Heart right ventricle (tissue), 16 donors: Measurements from ENCODE around the gene TARS2. TPM values are rescaled to one million over a fixed set of nuclear protein-coding genes. Genes with fewer than 3 reads are reported as not detected.

Experiments
- ATAC-seq, 8 donors: fragments of 200-7000 bp; cut with Tn5 transposase; one replicate each; pipeline ENCODE4 v1.9.1; 2020; ENCODE audit warnings: mild to moderate bottlenecking in 8 of 8, moderate library complexity in 8 of 8, moderate number of reproducible peaks in 1 of 8
- DNase-seq, 2 donors: peaks; one replicate each; pipeline ENCODE4 v3.0.0-alpha.2; 2020
- H3K27ac ChIP-seq, 10 donors: fragments of 200-600 bp; sonication (generic) in 2 of 10; one replicate each; pipeline versions ENCODE4 v1.5.0 to v1.8.0; 2020 to 2022; ENCODE audit warnings: mild to moderate bottlenecking in 3 of 10
- H3K27me3 ChIP-seq, 7 donors: fragments of 200-600 bp; one replicate each; pipeline ENCODE4 v1.8.0; 2021 to 2022; ENCODE audit warnings: mild to moderate bottlenecking in 2 of 7
- H3K36me3 ChIP-seq, 9 donors: fragments of 200-600 bp; sonication (generic) in 1 of 9; one replicate each; pipeline versions ENCODE4 v1.5.0 to v1.8.0; 2020 to 2022; ENCODE audit warnings: mild to moderate bottlenecking in 2 of 9
- H3K4me1 ChIP-seq, 9 donors: fragments of 200-600 bp; sonication (generic) in 1 of 9; one replicate each; pipeline versions ENCODE4 v1.5.0 to v1.8.0; 2020 to 2022; ENCODE audit warnings: mild to moderate bottlenecking in 4 of 9
- H3K4me3 ChIP-seq, 10 donors: fragments of 200-600 bp; sonication (generic) in 2 of 10; one replicate each; pipeline versions ENCODE4 v1.5.0 to v1.8.0; 2020 to 2022; ENCODE audit warnings: mild to moderate bottlenecking in 7 of 10, moderate library complexity in 2 of 10
- H3K9me3 ChIP-seq, 11 donors: fragments of 200-600 bp in 10 of 11; sonication (generic) in 2 of 11; one replicate each; pipeline versions ENCODE4 v1.5.0 to v1.8.0; 2013 to 2022; ENCODE audit warnings: mild to moderate bottlenecking in 2 of 11, control low read depth in 1 of 11, moderate library complexity in 1 of 11
- CTCF ChIP-seq, 9 donors: fragments of 200-600 bp; sonication (generic) in 2 of 9; IDR thresholded peaks; one replicate each; pipeline versions ENCODE4 v1.5.0 to v1.8.0; 2021 to 2022; ENCODE audit warnings: antibody characterized with exemption in 9 of 9, mild to moderate bottlenecking in 5 of 9, moderate library complexity in 1 of 9
- whole genome bisulfite sequencing, 2 donors: extraction: QIAGEN DNeasy Blood & Tissue Kit; methylation state at CpG; one replicate each; pipeline ENCODE4 v1.1.7; 2013; ENCODE audit warnings: inconsistent platforms in 1 of 2; 5-methylcytosine and 5-hydroxymethylcytosine counted together
- intact Hi-C, 10 donors: fragments of 100-400 bp; cut with DNase I; formaldehyde crosslinking; loops; one replicate each; pipeline versions ENCODE4 v1.11.1 to v1.14.2; 2022
- polyA plus RNA-seq, 2 donors: library from polyadenylated mRNA; stranded (reverse); fragments of 200-250 nt; gene quantifications; one replicate each; pipeline ENCODE4 v1.2.3, GENCODE V29; 2013
- total RNA-seq, 10 donors: library from RNA; stranded (reverse); fragmentation: NEBNext Ultra II Directional in 3 of 10; extraction: Animal tissue kit (Norgen Biotek cat#: 25700) in 3 of 10; gene quantifications; one replicate each; pipeline versions ENCODE4 v1.2.1 to v1.2.4, GENCODE V29; 2021 to 2023
- donor health status: Arrhythmogenic right ventricular cardiomyopathy.
- donor health status: ischemic (EF 13 %, LVEDD 7.1; RV severe dilation, severe dysfunction).
- donor health status: healthy with polysubstance abuse.
- donor health status: DM: no; HTN: yes; CAD: no.
- donor health status: DM: no; HTN: no; CAD: no.
- donor health status: ischemic (EF 25% LVEDD 6.9; RV normal size, moderate dysfunction).
- donor health status: ischemic (EF 25% LVEDD 5.7; RV mildly dilated, moderate dysfunction).
- donor health status: healthy.
- donor health status: DM: yes; HTN: yes; CAD: no.
- donor health status: Ischemic cardiomyopathy.
- donor health status: ischemic (EF 35%, LVEDD 5.7; RV mildly dilated, moderate dysfunction).
- donor health status: nonischemic (EF 11% LVEDD 7.7; RV severe dilation, severe dysfunction).
- donor health status: DM: yes; HTN: yes; CAD: no.
- donor health status: PGD.
- donor health status: ischemic (EF 29% LVEDD 5.4; RV normal size, mild dysfunction).
- donor health status: nonischemic (EF 23%, LVEDD 6.1; RV moderate dilation, normal function).

The TARS2 gene
- total and polyA plus RNA-seq, 12 donors, result 19.1 to 44.4 (median 34.0) TPM

DNA sequence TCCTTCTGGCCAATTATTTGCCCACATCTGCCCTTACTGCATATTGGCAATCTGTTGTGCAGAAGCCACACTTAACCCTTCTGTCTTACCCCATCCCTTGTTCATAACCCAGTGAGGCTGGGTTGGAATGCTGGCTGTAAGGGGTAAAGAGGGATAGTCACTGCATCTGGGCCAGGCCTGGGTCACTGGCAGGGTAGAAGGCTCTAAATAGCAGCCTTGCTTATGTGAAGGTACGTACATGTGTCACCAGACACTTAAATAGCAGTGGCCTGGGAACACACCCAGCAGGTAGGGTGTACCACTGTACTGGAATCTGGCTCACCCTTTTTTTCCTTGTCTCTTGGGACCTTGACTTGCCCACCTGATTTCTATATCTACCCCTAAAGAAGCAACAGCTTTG lies 9.9 kb upstream of the TARS2 start:
- no peak for TF ChIP-seq CTCF (IDR thresholded peaks at IDR 0.05)
- Histone ChIP-seq H3K36me3 (peaks cover 0 to 21% (median 3%) of the 10 kb centered on the region in 9 donors), H3K27me3 (no peaks in the 10 kb centered on the region), H3K4me3 (no peak overlapping the region), H3K4me1 (peaks cover 4 to 42% (median 26%) of the 10 kb centered on the region in 9 donors), H3K9me3 (no peaks in the 10 kb centered on the region), H3K27ac (peak overlapping the region in 7 of 10 donors; percentile 17 to 74 (median 30))
- ATAC-seq, result peak; percentile 43 to 90 (median 74)
- WGBS, 2 donors, result 52 to 59% methylated on average over 1 of the region's 1 CpG
- intact Hi-C loops, result loop anchor here in 2 of 10 donors (5.0 to 10.0 kb wide), 2 partner anchors 55 to 57 kb away; no protein-coding TSS in a partner anchor
- DNase-seq, result peak in 1 of 2 donors; percentile 20

GRCh38 chr1:150477733-150478132 lies 9.5 kb upstream of the TARS2 start:
- Histone ChIP-seq H3K36me3 (peaks cover 0 to 17% (median 0%) of the 10 kb centered on the region in 9 donors), H3K4me3 (no peak overlapping the region), H3K4me1 (peaks cover 4 to 40% (median 22%) of the 10 kb centered on the region in 9 donors), H3K27ac (peak overlapping the region in 7 of 10 donors; percentile 17 to 74 (median 30)), H3K9me3 (no peaks in the 10 kb centered on the region), H3K27me3 (no peaks in the 10 kb centered on the region)
- no peak for ATAC-seq
- intact Hi-C loops, result loop anchor here in 2 of 10 donors (5.0 to 10.0 kb wide), 2 partner anchors 55 to 57 kb away; no protein-coding TSS in a partner anchor
- WGBS, 2 donors, result 55 to 61% methylated on average over 4 of the region's 4 CpGs
- no peak for DNase-seq
- TF ChIP-seq CTCF (IDR thresholded peaks at IDR 0.05), result no peak

DNA sequence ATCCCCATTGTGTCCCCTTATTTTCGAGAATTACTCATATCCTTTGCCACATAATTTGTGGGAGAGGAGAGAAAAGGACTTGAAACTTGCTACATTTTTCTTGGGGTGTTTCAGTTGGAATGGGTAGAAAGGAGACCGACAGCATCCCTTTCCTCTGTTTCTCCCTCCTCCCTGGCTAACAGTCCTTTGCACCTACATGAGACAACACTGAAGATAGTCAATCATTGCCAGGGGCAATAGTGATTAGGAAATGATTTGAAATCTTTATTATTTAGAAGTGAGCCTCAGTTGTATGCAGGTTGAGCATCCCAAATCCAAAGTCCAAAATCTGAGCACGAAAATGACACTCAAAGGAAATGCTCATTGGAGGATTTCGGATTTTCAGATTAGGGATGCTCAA lies 7.8 kb upstream of the TARS2 start:
- TF ChIP-seq CTCF (IDR thresholded peaks at IDR 0.05), result no peak
- peaks cover 0 to 3% (median 0%) of the 10 kb centered on the region in 9 donors for H3K36me3 ChIP-seq
- 71 to 82% methylated on average over 4 of the region's 4 CpGs for WGBS, 2 donors
- intact Hi-C loops, result loop anchor here in 2 of 10 donors (5.0 to 10.0 kb wide), 2 partner anchors 53 to 55 kb away; no protein-coding TSS in a partner anchor
- H3K27ac ChIP-seq, result no peak overlapping the region
- H3K4me3 ChIP-seq, result no peak overlapping the region
- DNase-seq, result no peak
- H3K9me3 ChIP-seq, result no peaks in the 10 kb centered on the region
- no peak for ATAC-seq
- no peaks in the 10 kb centered on the region for H3K27me3 ChIP-seq
- H3K4me1 ChIP-seq, result peaks cover 4 to 24% (median 13%) of the 10 kb centered on the region in 9 donors

- intact Hi-C loops, result loop anchor here in 2 of 10 donors (5.0 to 10.0 kb wide), 2 partner anchors 52 to 55 kb away; no protein-coding TSS in a partner anchor
- Histone ChIP-seq H3K4me1 (peaks cover 4 to 21% (median 13%) of the 10 kb centered on the region in 9 donors), H3K9me3 (no peaks in the 10 kb centered on the region)
Measured at GRCh38 chr1:150479927-150480352, 7.3 kb upstream of the TARS2 start.

More at GRCh38 chr1:150479927-150480352, 7.3 kb upstream of the TARS2 start:
- 67 to 71% methylated on average over 2 of the region's 2 CpGs for WGBS, 2 donors
- no peak overlapping the region for H3K27ac ChIP-seq
- H3K36me3 ChIP-seq, result no peaks in the 10 kb centered on the region
- DNase-seq (no peak), ATAC-seq (no peak)
- no peak for TF ChIP-seq CTCF (IDR thresholded peaks at IDR 0.05)
- H3K27me3 ChIP-seq, result no peaks in the 10 kb centered on the region
- H3K4me3 ChIP-seq, result no peak overlapping the region
